ENCODE results near the gene KCNJ18. TPM values are rescaled to one million over a fixed set of nuclear protein-coding genes. Genes with fewer than 3 reads are reported as not detected.
"Not testable (repeated sequence)": the region's sequence is repeated elsewhere in the genome, so short reads cannot be mapped to it uniquely, and the experiment has no call there.

Gene KCNJ18
- total RNA-seq = not detected
- long read RNA-seq = 0 reads

DNA sequence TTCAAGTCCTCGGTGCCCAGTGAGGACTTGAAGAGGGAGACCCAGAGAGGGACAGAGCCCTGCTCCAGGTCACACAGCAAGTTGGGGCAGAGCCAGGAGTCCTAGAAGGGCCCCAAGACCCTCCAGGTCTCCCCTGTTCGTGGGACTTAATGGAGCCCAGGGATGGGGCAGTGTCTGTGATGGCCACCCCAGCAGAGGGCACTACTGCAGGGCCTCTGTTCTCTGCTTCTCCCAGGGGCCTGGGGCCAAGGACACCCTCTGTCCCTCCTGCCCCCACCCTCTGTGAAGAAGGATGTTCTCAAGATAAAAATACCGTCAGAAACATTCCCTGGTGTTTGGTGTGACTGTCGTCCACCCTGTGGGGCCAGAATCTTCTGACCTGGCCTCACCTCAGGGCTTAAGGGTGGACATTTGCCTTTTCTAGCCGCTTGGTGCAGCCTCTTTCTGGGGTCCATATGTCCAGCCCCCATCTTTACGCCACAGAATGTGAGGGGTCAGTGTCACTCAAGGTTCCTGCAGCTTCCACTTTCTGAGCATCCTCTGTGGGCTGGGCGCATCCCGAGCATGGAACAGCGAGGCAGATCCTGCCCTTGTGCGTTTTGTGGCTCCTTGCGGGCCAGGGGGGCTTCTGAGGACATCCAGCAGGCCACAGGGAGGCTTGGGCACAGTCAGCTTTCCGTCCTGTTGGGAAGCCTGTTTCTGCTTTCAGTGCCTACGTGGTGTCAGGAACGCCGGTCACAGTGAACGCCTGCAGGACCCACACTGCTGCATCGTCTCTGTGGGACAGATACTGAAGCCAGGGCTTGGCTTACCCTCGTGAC lies at the start of gene KCNJ18:
Gene KCNJ18, plus strand, starts transcription at position 641 of the 821 bp plus-strand sequence. CDS start 10,264 bp downstream, outside the sequence.
- ATAC-seq; intact Hi-C loops (cut with micrococcal nuclease); DNase-seq: not testable (repeated sequence)

DNA sequence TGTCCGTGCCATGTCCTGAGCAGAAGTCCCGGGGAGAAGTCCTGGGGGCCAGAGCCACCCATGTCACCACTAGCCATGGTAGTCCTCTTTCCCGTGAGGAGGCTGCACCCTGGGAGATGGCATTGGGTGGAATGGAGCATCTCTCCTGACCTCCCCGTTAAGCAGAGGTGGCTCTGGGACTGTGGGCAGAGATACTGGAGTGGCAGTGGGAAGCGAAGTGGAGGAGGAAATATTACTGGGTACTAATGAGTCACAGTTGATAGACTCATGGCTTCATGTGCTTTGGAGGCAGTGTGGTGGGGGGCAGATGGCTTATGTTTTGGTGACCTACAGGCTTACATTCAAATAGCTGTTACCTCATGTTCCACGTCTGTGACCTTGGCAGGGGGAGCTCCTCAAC lies 44.2 kb upstream of the KCNJ18 start:
- intact Hi-C loops (cut with micrococcal nuclease); ATAC-seq; DNase-seq: not testable (repeated sequence)

DNA sequence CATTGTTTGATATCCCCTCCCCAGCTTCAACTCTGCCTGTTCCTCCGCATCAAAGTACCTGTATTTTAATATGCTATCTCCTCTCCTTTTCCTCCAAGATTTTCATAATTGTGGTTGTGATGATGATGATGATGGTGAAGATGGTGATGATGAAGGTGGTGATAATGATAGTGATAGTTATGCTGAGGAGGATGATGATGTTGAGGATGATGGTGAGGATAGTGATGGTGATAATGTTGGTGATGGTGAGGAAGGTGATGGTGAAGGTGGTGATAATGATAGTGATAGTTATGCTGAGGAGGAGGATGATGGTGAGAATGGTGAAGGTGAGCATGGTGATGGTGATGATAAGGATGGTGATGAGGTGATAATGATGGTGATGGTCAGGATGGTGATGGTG lies 42.3 kb upstream of the KCNJ18 start:
- DNase-seq; intact Hi-C loops (cut with micrococcal nuclease); ATAC-seq: not testable (repeated sequence)

DNA sequence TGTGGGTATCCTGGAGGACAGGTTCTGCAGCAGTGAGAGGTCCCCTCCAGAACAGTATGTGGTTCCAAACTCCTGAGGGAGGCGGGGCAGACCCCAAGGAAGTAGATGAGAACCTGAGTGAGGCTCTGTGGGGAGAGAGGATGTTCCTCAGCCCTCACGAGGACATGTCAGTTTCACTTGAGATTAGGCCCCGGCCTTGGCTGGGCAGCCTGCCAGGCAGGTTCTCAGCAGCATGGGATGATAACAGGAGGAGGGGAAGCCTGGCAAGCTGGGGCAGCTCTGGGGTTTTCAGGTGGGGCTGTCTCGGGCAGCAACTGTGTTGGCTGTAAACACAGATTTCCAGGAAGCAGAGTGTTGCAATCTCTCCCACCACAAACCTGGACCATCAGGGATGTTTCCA lies 40.3 kb upstream of the KCNJ18 start:
- DNase-seq; ATAC-seq; intact Hi-C loops (cut with micrococcal nuclease): not testable (repeated sequence)

DNA sequence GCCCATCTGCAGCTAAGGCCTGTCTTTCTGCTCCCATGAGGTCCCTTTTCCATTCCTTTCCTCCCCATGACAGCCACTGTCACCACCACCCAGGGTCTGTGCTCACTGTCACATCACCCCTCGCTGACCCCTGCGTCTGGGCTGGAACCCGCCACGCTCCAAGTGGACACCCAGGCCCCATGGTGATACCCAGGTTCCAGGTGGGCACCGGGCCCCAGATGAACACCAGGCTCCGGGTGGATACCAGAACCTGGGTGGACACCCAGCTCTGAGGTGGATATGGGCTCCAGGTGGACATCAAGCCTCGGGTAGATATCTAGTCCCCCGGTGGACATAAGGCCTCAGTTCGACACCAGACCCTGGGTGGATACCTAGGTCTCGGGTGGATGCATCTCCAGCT lies 39.1 kb upstream of the KCNJ18 start:
- ATAC-seq; DNase-seq; intact Hi-C loops (cut with micrococcal nuclease): not testable (repeated sequence)

DNA sequence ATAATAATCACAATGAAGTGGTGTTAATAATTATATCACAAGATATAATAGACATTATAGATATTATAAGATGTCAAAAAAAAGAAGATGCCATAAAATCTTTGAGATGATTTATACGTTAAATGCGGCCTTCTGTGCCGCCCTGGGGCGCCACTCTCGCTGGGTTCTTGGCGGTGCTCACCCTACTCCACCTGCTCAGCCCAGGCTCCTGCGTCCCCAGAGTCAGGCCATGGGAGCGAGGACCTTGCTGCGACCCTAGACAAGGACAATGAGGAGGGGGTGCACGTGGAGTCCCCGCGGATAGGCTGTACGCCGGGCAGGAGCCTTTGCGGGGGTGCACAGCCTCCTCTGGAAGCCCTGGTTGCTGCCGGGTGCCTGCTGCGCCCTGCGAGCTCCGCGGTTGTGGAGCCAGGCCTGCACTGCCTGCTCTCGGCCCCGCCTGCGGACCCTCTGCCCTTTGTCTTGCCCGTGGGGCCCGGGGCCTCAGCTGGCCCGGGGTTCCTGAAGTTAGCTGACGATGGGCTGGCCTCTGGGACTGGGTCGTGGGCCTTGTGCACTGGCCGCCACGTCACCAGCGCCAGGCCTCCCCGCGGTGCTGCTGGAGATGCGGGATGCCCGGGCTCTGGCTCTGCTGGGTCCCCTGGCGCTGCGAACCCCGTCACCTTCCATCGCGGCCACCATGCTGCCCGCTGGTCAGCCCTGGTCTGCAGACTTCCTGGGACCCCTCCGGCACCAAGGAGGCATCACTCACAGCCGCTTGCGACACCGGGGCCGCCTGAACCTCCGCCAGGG lies 35.6 kb upstream of the KCNJ18 start:
- intact Hi-C loops (cut with micrococcal nuclease); DNase-seq; ATAC-seq: not testable (repeated sequence)

DNA sequence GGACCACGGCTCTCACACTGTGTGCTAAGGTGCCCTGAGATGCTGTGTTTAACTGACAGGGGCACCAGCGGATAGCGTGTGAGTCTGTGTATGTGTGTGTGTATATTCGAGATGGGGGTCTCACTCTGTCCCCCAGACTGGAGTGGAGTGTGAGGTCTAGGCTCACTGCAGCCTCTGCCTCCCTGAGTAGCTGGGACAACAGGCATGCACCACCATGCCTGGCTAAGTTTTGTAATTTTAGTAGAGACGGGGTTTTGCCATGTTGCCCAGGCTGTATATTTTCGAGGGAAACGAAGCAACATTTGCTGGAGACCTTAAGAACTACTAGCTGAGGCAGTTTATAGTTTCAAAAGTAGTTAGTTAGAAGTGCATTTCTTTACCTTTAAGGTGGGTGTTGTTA lies 32.7 kb upstream of the KCNJ18 start:
- intact Hi-C loops (cut with micrococcal nuclease); ATAC-seq; DNase-seq: not testable (repeated sequence)

DNA sequence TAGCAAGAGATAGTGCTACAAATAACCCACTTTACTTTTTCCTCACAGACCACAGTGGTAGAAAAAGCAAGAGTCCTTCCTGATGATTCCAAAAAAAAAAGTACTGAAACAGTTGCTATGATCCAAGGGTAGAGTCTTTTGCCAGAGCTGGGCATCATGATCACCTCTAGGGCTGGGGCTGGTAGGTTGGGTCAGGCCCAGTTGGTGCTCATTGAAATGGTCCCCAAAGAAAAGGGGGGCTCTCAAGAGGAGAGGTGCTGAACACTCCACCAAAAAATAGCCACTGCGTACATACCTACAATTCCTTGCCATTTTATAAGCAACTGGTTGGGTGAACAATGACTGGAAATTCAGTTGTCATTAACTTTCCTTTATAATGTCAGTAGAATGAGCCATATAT lies 30.9 kb upstream of the KCNJ18 start:
- intact Hi-C loops (cut with micrococcal nuclease); ATAC-seq; DNase-seq: not testable (repeated sequence)

DNA sequence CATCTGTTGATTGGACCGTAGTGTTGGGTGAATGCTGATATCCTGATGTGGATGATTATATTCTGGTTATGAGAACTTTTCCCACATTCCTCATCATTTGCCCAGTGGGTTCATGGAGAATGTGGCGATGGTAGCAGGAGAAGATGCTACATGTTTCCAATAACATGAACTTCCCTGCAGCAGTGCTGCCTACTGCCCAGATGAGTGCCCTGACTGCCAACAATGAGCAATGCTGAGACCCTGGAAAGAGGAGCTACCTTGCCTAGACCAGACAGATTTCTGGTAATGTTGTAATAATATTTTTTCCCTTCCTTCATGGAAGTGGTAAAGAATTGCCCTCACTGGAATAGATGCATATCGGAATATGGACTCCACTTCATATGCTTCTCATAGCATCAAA lies 29.2 kb upstream of the KCNJ18 start:
- intact Hi-C loops (cut with micrococcal nuclease); DNase-seq; ATAC-seq: not testable (repeated sequence)

DNA sequence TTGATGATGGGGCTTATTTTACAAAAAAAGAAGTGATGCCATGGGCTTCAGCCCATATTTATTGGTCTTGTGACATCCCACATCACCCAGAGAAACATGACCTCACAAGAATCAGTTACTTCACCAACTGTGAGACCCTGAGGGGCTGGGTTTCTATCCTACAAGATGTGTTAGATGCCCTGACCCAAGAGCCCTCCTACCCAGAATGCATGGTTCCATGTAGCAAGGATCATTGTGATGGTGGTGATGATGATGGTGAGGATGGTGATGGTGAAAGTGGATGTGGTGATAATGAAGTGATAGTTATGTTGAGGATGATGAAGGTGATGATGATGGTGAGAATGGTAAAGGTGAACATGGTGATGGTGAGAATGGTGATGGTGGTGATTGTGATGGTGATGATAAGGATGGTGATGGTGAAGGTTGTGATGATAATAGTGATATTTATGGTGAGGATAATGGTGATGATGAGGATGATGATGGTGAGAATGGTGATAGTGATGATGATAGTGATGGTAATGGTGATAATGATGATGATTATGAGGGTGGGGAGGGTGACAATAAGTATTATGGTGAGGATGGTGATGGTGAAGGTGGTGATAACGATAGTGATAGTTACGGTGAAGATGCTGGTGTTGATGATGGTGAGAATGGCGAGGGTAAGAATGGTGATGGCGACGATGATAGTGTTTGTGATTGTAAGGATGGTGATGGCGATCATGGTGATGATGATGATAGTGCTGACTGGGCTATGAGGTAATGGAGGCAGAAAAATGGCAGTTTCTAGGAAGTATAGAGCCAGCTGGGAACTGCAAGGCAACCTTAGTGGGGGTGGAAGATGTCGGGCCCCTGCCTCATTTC lies 28.5 kb upstream of the KCNJ18 start:
- ATAC-seq; DNase-seq; intact Hi-C loops (cut with micrococcal nuclease): not testable (repeated sequence)

DNA sequence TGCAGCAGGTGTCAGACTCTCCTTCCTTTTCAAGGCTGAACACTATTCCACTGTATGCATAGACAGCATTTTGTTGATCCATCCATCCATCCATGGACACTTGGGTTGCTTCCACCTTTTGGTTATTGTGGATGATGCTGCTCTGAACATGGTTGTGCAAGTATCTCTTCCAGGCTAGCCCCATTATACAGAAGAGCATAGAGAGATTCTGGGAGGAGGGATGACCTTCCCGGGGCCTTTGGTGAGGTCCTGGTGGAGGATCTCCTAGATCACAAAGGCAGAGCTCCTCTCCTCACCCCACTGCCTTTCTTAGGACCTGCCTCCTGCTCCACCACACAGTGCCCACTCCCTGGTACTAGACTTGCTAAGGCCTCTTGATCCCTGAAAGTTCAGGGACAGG lies 27.2 kb upstream of the KCNJ18 start:
- DNase-seq; intact Hi-C loops (cut with micrococcal nuclease); ATAC-seq: not testable (repeated sequence)

DNA sequence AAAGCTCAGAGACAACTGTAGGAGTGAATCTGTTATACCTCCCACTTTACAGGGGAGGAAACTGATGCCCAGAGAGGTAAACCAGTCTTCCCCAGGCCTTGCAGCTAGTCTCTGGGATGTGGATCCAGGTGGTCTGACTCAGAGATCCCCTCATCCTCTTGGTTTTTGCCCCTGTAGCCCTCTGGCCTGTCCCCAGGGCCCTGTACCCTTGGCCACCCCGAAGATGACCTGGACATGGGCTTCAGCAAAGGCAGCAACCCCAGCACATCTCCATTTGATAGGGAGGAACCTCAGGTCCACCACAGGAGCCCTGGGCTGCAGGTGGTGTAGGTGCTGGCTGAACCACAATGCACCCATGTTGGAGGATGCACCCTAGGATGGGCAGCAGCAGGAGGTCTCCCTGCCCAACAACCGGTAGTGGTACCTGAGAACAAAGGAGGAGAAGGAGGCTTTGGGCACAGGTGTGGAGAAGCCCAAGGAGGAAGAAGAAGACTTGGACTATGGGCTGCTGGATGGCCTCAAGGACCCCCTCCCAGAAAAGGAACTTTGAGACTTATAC lies 26.3 kb upstream of the KCNJ18 start:
- intact Hi-C loops (cut with micrococcal nuclease); DNase-seq; ATAC-seq: not testable (repeated sequence)

DNA sequence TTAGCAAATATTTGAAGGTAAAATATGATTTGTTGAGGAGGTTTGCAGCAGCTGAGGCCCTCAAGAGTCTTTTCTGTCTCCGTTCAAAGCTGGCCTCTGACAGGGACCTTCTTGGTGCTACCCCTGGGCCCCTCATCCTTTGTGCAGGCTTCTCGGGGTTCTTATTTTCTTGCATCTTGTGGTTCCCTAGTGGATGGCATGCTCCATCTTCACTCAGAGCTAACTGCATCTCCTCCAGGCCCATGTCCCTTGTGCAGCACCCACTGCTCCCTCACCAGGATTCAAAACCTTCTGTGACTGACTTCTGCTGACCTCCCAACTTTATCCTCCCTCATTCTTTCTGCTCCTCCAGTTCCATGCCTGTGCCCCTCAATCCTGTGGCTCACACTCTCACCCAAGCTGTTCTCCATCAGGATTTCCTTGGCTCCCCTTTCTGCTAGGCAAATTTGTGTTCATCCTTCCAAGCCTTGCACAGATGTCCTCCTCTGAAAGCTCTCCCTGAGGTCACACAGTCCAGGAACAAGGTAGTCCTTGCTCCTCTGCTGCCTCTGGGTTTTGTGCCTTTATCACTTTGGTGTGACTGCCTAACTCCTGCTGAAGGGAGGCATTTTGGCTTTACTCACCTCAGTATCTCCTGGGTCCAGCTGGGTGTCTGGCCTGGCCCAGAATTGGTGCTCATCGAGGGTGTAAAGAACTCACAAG lies 25.5 kb upstream of the KCNJ18 start:
- intact Hi-C loops (cut with micrococcal nuclease); ATAC-seq; DNase-seq: not testable (repeated sequence)

DNA sequence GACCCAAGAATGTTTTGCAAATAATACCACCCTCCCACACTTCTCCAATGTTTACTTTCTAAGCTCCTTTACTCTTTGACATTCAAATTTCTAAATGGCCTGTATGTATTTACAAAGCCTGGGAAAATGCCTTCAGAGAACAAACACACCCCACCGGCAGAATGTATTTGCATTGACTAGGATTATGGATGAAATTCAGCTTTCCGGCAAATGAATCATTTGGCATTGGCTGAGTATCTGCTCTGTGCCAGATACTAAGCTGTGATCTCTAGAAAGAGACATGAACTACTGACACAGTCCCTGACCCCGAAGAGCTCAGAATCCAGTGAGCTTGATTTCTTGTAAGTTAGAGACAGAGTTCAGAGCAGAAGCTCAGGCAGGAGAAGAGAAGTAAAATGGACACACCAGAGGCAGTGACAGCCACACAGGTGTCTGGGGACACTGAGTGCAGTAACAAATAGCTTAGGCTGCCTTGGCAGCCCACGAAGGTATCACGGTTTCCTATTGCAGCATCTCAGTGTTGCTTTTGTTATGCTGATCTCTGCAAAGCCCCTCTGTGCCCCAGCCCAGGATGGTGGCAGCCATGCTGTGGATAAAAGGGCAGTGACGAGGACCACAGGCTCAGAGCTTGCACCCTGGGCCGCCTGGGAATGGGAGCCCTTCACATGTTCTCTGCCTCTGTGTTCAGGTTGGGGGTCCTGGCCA lies 24.8 kb upstream of the KCNJ18 start:
- ATAC-seq; intact Hi-C loops (cut with micrococcal nuclease); DNase-seq: not testable (repeated sequence)

DNA sequence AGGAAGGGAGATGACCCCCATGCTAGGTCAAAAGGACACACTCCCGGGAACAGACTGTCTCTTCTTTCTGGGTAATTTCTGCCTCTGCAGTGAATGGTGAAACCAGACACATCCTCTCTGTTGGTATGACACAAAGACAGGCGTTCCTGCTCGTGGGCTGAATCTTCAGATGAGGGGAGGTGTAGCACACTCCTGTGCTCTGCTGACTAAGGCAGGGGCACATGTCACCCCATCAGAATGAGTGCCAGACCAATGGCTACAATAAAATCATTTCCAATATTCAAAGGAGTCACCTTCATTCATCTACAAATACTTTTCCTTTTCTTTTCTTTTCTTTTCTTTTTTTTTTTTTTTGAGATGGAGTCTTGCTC lies 24.2 kb upstream of the KCNJ18 start:
- intact Hi-C loops (cut with micrococcal nuclease); ATAC-seq; DNase-seq: not testable (repeated sequence)

DNA sequence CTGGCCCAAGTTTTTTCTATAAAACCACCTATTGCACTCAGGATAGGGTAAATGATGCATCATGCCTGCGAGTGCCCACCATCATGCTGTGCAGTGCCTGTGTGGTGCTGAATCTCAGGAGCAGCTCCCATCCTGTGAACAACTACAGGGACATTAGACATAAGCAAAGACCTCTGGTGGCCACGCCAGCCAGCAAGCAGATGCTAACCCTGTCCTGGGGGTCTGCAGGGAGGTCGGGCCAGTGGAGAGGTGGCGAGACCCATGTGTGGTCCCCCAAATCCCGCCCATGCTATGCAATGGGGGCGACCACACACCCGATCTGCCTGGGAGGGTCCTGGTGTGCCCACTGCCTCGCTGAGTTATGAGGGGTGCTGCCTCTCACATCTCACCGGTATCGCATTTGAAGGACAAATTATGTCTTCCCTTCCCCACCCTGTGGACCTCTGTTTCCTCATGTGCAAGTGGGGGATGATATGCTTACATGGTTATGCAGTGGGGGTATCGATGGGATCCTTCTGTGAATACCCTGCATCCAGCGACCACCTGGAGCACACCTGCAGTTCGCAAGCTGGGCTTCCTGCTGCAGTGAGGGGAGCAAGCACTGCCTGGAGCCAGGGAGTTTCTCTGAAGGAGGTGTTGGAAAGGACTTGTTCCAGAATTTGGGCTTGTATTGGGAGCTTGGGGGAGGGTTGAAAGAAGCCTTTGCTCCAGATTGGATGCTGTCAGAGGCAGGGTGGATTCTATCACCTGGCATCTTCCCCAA lies 23.4 kb upstream of the KCNJ18 start:
- intact Hi-C loops (cut with micrococcal nuclease); DNase-seq; ATAC-seq: not testable (repeated sequence)
